ENCODE results near the gene FAM241B.
A peak's percentile ranks its signal among the peaks of the same experiment; 100 is the strongest.

Gene FAM241B

GRCh38 chr10:69636273-69636575 is 6.2 kb downstream of the FAM241B start:
- Histone ChIP-seq H3K9ac (no peak overlapping the region), H3K36me3 (ENCODE audit: control insufficient read depth, insufficient read depth, low read length) (no peaks in the 10 kb centered on the region), H3K4me1 (no peaks in the 10 kb centered on the region), H3K9me3 (ENCODE audit: control insufficient read depth, low read length) (no peaks in the 10 kb centered on the region), H3K4me3 (ENCODE audit: low read depth, low read length) (no peak overlapping the region), H3K79me2 (no peaks in the 10 kb centered on the region), H3K27ac (no peak overlapping the region), H3K27me3 (ENCODE audit: control insufficient read depth, insufficient read depth, low read length) (no peaks in the 10 kb centered on the region), H2AFZ (no peak overlapping the region), H3K4me2 (ENCODE audit: low read length) (no peak overlapping the region)
- TF ChIP-seq, protein P1, sequence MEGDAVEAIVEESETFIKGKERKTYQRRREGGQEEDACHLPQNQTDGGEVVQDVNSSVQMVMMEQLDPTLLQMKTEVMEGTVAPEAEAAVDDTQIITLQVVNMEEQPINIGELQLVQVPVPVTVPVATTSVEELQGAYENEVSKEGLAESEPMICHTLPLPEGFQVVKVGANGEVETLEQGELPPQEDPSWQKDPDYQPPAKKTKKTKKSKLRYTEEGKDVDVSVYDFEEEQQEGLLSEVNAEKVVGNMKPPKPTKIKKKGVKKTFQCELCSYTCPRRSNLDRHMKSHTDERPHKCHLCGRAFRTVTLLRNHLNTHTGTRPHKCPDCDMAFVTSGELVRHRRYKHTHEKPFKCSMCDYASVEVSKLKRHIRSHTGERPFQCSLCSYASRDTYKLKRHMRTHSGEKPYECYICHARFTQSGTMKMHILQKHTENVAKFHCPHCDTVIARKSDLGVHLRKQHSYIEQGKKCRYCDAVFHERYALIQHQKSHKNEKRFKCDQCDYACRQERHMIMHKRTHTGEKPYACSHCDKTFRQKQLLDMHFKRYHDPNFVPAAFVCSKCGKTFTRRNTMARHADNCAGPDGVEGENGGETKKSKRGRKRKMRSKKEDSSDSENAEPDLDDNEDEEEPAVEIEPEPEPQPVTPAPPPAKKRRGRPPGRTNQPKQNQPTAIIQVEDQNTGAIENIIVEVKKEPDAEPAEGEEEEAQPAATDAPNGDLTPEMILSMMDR (IDR thresholded peaks at IDR 0.05) = no peak

GRCh38 chr10:69636626-69637605 is 6.9 kb downstream of the FAM241B start:
- no peak overlapping the region for H2AFZ ChIP-seq
- H3K79me2 ChIP-seq = no peaks in the 10 kb centered on the region
- H3K36me3 ChIP-seq (ENCODE audit: control insufficient read depth, insufficient read depth, low read length) = no peaks in the 10 kb centered on the region
- no peaks in the 10 kb centered on the region for H3K27me3 ChIP-seq (ENCODE audit: control insufficient read depth, insufficient read depth, low read length)
- TF ChIP-seq, protein P1 (IDR thresholded peaks at IDR 0.05) = no peak
- no peaks in the 10 kb centered on the region for H3K9me3 ChIP-seq (ENCODE audit: control insufficient read depth, low read length)
- no peak overlapping the region for H3K4me3 ChIP-seq (ENCODE audit: low read depth, low read length)
- H3K9ac ChIP-seq = no peak overlapping the region
- H3K27ac ChIP-seq = no peak overlapping the region
- no peaks in the 10 kb centered on the region for H3K4me1 ChIP-seq
- no peak overlapping the region for H3K4me2 ChIP-seq (ENCODE audit: low read length)

GRCh38 chr10:69638642-69639041 is 8.6 kb downstream of the FAM241B start:
- Histone ChIP-seq H3K4me2 (ENCODE audit: low read length) (no peak overlapping the region), H2AFZ (no peak overlapping the region), H3K4me1 (no peaks in the 10 kb centered on the region), H3K79me2 (no peaks in the 10 kb centered on the region), H3K36me3 (ENCODE audit: control insufficient read depth, insufficient read depth, low read length) (no peaks in the 10 kb centered on the region), H3K27me3 (ENCODE audit: control insufficient read depth, insufficient read depth, low read length) (no peaks in the 10 kb centered on the region), H3K27ac (no peak overlapping the region), H3K9ac (no peak overlapping the region), H3K9me3 (ENCODE audit: control insufficient read depth, low read length) (no peaks in the 10 kb centered on the region), H3K4me3 (ENCODE audit: low read depth, low read length) (no peak overlapping the region)
- TF ChIP-seq, protein P1 (IDR thresholded peaks at IDR 0.05) = no peak

DNA sequence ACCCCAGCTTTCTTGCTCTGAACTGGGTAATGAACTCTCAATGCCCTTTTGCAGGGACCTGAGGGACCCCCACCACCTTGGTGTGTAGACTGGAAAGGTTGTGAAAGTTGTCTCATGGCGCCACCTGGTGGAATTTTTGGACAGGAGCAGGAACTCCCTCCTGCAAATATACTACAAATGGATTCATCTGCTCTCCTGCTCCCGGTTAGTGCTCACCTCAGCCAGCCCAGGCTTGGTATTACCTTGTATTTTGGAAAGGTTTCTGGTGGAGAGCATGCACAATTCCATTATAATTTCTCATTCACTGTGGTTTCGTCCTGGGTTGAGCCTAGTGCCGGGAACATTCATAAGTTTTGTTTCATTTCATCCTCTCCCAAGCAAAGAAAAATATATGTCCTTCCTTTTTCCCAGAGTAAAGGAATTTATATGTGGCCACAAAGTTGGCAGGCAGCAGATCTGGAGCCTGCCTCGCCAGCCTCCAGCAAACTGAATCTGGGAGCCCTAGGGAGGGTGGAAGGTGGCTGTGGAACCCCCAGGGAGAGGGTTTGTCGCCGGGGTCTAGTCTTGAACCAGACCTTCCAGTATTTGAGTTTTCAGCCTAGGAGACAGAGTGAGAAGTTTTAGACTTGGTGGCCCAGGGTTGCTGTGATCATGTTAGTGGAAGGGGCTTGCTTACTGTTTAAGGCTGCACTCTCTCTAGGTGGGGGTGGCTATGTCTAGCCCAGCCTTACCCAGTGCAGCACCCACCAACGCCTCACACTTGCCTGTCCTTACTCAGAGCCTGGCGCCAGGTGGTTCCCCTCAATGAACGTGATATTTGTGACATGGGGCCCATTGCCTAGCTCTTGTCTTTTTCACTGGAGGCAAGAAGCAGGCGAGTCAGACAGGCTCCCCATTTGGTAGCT is 9.5 kb downstream of the FAM241B start:
- Histone ChIP-seq H3K4me3 (ENCODE audit: low read depth, low read length) (no peak overlapping the region), H3K27ac (no peak overlapping the region)

More for the DNA sequence above, 9.5 kb downstream of the FAM241B start:
- no peaks in the 10 kb centered on the region for H3K27me3 ChIP-seq (ENCODE audit: control insufficient read depth, insufficient read depth, low read length)
- H3K9ac ChIP-seq = no peak overlapping the region
- H3K36me3 ChIP-seq (ENCODE audit: control insufficient read depth, insufficient read depth, low read length) = no peaks in the 10 kb centered on the region
- H3K4me2 ChIP-seq (ENCODE audit: low read length) = no peak overlapping the region
- no peaks in the 10 kb centered on the region for H3K4me1 ChIP-seq
- no peak overlapping the region for H2AFZ ChIP-seq
- H3K79me2 ChIP-seq = no peaks in the 10 kb centered on the region
- no peaks in the 10 kb centered on the region for H3K9me3 ChIP-seq (ENCODE audit: control insufficient read depth, low read length)
- TF ChIP-seq, protein P1 (IDR thresholded peaks at IDR 0.05) = peak; percentile 89
